HG03095 (cell line): Measurements from ENCODE around the gene GDE1.

Experiments
- ATAC-seq: cut with Tn5 transposase; IDR thresholded peaks from one replicate; pipeline ENCODE4 v1.9.1; 2021; ENCODE audit warnings: moderate library complexity; ENCODE audit not compliant: unreplicated experiment

GDE1 gene

GRCh38 chr16:19524356-19524615 lies 2.4 kb upstream of the GDE1 start:
- ATAC-seq: no peak

GRCh38 chr16:19523559-19524355 lies 1.9 kb upstream of the GDE1 start, which contains the start of gene CCP110:
CCP110 (plus strand) TSS chr16:19523942; CDS start chr16:19527882, 3,940 bp downstream.
- ATAC-seq: peak; percentile 60

- no peak for ATAC-seq
These were observed 1.3 kb upstream of the GDE1 start for GRCh38 chr16:19523184-19523558.

- no peak for ATAC-seq
These were observed 862 bp upstream of the GDE1 start for GRCh38 chr16:19522760-19523159.

- ATAC-seq: no peak
These were observed 467 bp upstream of the GDE1 start for GRCh38 chr16:19522397-19522732.

- no peak for ATAC-seq
These were observed 1.0 kb downstream of the GDE1 start for GRCh38 chr16:19520861-19521331.

GRCh38 chr16:19518388-19518787 lies 3.5 kb downstream of the GDE1 start:
- no peak for ATAC-seq

- ATAC-seq: no peak
These were observed 4.3 kb downstream of the GDE1 start for GRCh38 chr16:19517424-19518089.

- ATAC-seq: no peak
These were observed 6.1 kb downstream of the GDE1 start for GRCh38 chr16:19515757-19516156.

GRCh38 chr16:19513377-19514053 lies 8.4 kb downstream of the GDE1 start:
- ATAC-seq: no peak

GRCh38 chr16:19512297-19512696 lies 9.6 kb downstream of the GDE1 start:
- ATAC-seq: no peak

- no peak for ATAC-seq
These were observed 14.0 kb downstream of the GDE1 start for GRCh38 chr16:19507867-19508266.

- no peak for ATAC-seq
These were observed 14.9 kb downstream of the GDE1 start for GRCh38 chr16:19506965-19507364.

GRCh38 chr16:19505600-19506303 lies 16.1 kb downstream of the GDE1 start:
- ATAC-seq: no peak

GRCh38 chr16:19503461-19504075 lies 18.3 kb downstream of the GDE1 start:
- no peak for ATAC-seq

- no peak for ATAC-seq
These were observed 19.3 kb downstream of the GDE1 start for GRCh38 chr16:19502395-19503131.

- ATAC-seq: no peak
These were observed 22.4 kb downstream of the GDE1 start for GRCh38 chr16:19499481-19499880.

GRCh38 chr16:19499006-19499405 lies 22.9 kb downstream of the GDE1 start:
- no peak for ATAC-seq

GRCh38 chr16:19497176-19497575 lies 24.7 kb downstream of the GDE1 start:
- no peak for ATAC-seq

- ATAC-seq: no peak
These were observed 31.3 kb downstream of the GDE1 start for GRCh38 chr16:19490619-19491018.
